H1 (cell line): Measurements from ENCODE around the gene SHTN1. TPM values are rescaled to one million over a fixed set of nuclear protein-coding genes. Genes with fewer than 3 reads are reported as not detected.
A peak's percentile ranks its signal among the peaks of the same experiment; 100 is the strongest.

Source experiments
- CTCF ChIA-PET: fragments of 300-600 bp; sonication (Branson Sonifier 250); formaldehyde crosslinking; loops from one replicate; lab custom pipeline; 2021; ENCODE audit not compliant: partially characterized antibody; lab: Charles Lee
- POLR2A ChIA-PET: fragments of 300-600 bp; sonication (Branson Sonifier 250); formaldehyde crosslinking; loops from one replicate; lab custom pipeline; 2021; ENCODE audit warnings: inconsistent platforms; ENCODE audit not compliant: partially characterized antibody; lab: Charles Lee
- DNase-seq, 2 experiments: peaks; one replicate each; pipeline versions ENCODE4 v3.0.0 to v3.0.0-alpha.2; 2010 to 2022; ENCODE audit warnings: low spot score in 2 of 2, low read depth in 1 of 2, mixed read lengths in 1 of 2
- FAIRE-seq: peaks from 2 replicates; lab custom pipeline; 2011; peaks lifted over from hg19 to GRCh38; lab: Jason Lieb, UNC
- H2AFZ ChIP-seq: 2 replicates; pipeline ENCODE4 v1.8.1; 2012; ENCODE audit warnings: low read length, inconsistent platforms
- H2AK5ac ChIP-seq: 2 replicates; pipeline ENCODE4 v1.6.1; 2013; ENCODE audit warnings: low read depth, low read length
- H2BK120ac ChIP-seq: replicated peaks from 2 replicates; pipeline ENCODE3; 2013; ENCODE audit warnings: low read depth, low read length, inconsistent platforms
- H2BK12ac ChIP-seq: 2 replicates; pipeline ENCODE4 v1.6.1; 2013; ENCODE audit warnings: low read depth, low read length
- H2BK15ac ChIP-seq: 2 replicates; pipeline ENCODE4 v1.6.1; 2013; ENCODE audit warnings: low read length
- H2BK20ac ChIP-seq: 2 replicates; pipeline ENCODE4 v1.6.1; 2013; ENCODE audit warnings: low read length
- H2BK5ac ChIP-seq: 2 replicates; pipeline ENCODE4 v1.6.1; 2013; ENCODE audit warnings: low read depth, low read length
- H3K14ac ChIP-seq: 2 replicates; pipeline ENCODE4 v1.6.1; 2013; ENCODE audit warnings: inconsistent platforms; ENCODE audit not compliant: insufficient read length
- H3K18ac ChIP-seq: 2 replicates; pipeline ENCODE4 v1.6.1; 2013; ENCODE audit warnings: low read length; ENCODE audit errors: extremely low read depth
- H3K23ac ChIP-seq: 2 replicates; pipeline ENCODE4 v1.6.1; 2013; ENCODE audit warnings: inconsistent platforms; ENCODE audit not compliant: insufficient read length
- H3K23me2 ChIP-seq: 2 replicates; pipeline ENCODE4 v1.6.1; 2013; ENCODE audit warnings: low read depth, low read length
- H3K27ac ChIP-seq: 2 replicates; pipeline ENCODE4 v1.6.1; 2011; ENCODE audit warnings: low read depth, low read length, inconsistent platforms
- H3K27me3 ChIP-seq, 4 experiments: replicated peaks in 1 of 4; 1 replicate in 1 of 4; 2 replicates in 3 of 4; pipeline versions ENCODE4 v1.6.1 to v1.8.1; 2011 to 2013; ENCODE audit warnings: low read length in 3 of 4, mild to moderate bottlenecking in 3 of 4, inconsistent platforms in 2 of 4, mixed read lengths in 2 of 4, moderate library complexity in 1 of 4; ENCODE audit not compliant: control insufficient read depth in 3 of 4, insufficient read depth in 3 of 4; ENCODE audit errors: extremely low read depth in 1 of 4
- H3K36me3 ChIP-seq, 4 experiments: 2 replicates each; pipeline versions ENCODE4 v1.6.1 to v1.8.1; 2011 to 2013; ENCODE audit warnings: mild to moderate bottlenecking in 4 of 4, low read length in 3 of 4, moderate library complexity in 2 of 4, control low read depth in 1 of 4, inconsistent platforms in 1 of 4; ENCODE audit not compliant: insufficient read depth in 4 of 4, control insufficient read depth in 2 of 4
- H3K4ac ChIP-seq: replicated peaks from 2 replicates; pipeline ENCODE3; 2013; ENCODE audit warnings: low read length, low read depth, mixed read lengths, inconsistent platforms; ENCODE audit not compliant: insufficient read length
- H3K4me1 ChIP-seq, 4 experiments: replicated peaks in 1 of 4; 1 replicate in 1 of 4; 2 replicates in 3 of 4; pipeline versions ENCODE4 v1.6.1 to v1.8.1; 2011 to 2013; ENCODE audit warnings: low read length in 3 of 4, inconsistent platforms in 2 of 4, mixed read lengths in 1 of 4; ENCODE audit not compliant: insufficient read depth in 4 of 4, control insufficient read depth in 3 of 4
- H3K4me2 ChIP-seq, 2 experiments: 2 replicates each; pipeline versions ENCODE4 v1.6.1 to v1.8.1; 2011 to 2013; ENCODE audit warnings: low read depth in 2 of 2, low read length in 2 of 2, control low read depth in 1 of 2, inconsistent platforms in 1 of 2, mild to moderate bottlenecking in 1 of 2; ENCODE audit not compliant: insufficient read depth in 1 of 2
- H3K4me3 ChIP-seq, 4 experiments: fragments of 200-600, 300-600 bp in 1 of 4; sonication (generic), shearing (Covaris generic), sonication (Bioruptor Twin) in 1 of 4; 2 replicates each; pipeline versions ENCODE4 v1.5.1 to v1.8.1; 2011 to 2016; ENCODE audit warnings: low read length in 4 of 4, low read depth in 3 of 4, control low read depth in 2 of 4, inconsistent platforms in 2 of 4, mild to moderate bottlenecking in 2 of 4, mixed read lengths in 1 of 4, moderate library complexity in 1 of 4; ENCODE audit not compliant: insufficient read depth in 2 of 4; ENCODE audit errors: extremely low read depth in 1 of 4
- H3K56ac ChIP-seq: replicated peaks from 2 replicates; pipeline ENCODE3; 2013; ENCODE audit warnings: low read depth, mild to moderate bottlenecking, mixed read lengths, low read length, inconsistent platforms; ENCODE audit not compliant: insufficient read length
- H3K79me1 ChIP-seq: 2 replicates; pipeline ENCODE4 v1.6.1; 2013; ENCODE audit warnings: low read depth, low read length, control low read depth
- H3K79me2 ChIP-seq, 2 experiments: 2 replicates each; pipeline versions ENCODE4 v1.6.1 to v1.8.1; 2012 to 2013; ENCODE audit warnings: low read length in 2 of 2, mild to moderate bottlenecking in 2 of 2, inconsistent platforms in 1 of 2; ENCODE audit not compliant: insufficient read depth in 2 of 2, control insufficient read depth in 1 of 2
- H3K9ac ChIP-seq, 4 experiments: replicated peaks in 1 of 4; 1 replicate in 1 of 4; 2 replicates in 3 of 4; pipeline versions ENCODE4 v1.6.1 to v1.8.1; 2011 to 2013; ENCODE audit warnings: low read depth in 3 of 4, low read length in 3 of 4, control low read depth in 2 of 4, mild to moderate bottlenecking in 2 of 4, moderate library complexity in 2 of 4, inconsistent platforms in 1 of 4; ENCODE audit errors: extremely low read depth in 1 of 4
- H3K9me3 ChIP-seq, 2 experiments: 2 replicates each; pipeline versions ENCODE4 v1.6.1 to v1.8.1; 2012 to 2013; ENCODE audit warnings: mild to moderate bottlenecking in 2 of 2, moderate library complexity in 2 of 2, control low read depth in 1 of 2, inconsistent platforms in 1 of 2, low read depth in 1 of 2, low read length in 1 of 2, mixed read lengths in 1 of 2; ENCODE audit not compliant: insufficient read depth in 2 of 2
- H4K20me1 ChIP-seq, 2 experiments: replicated peaks in 1 of 2; 2 replicates each; pipeline versions ENCODE3 to v1.8.1; 2011 to 2013; ENCODE audit warnings: inconsistent platforms in 2 of 2, low read length in 2 of 2, mild to moderate bottlenecking in 1 of 2; ENCODE audit not compliant: insufficient read depth in 2 of 2, control insufficient read depth in 1 of 2
- H4K5ac ChIP-seq: 2 replicates; pipeline ENCODE4 v1.6.1; 2013; ENCODE audit warnings: low read length, low read depth, mixed read lengths, inconsistent platforms; ENCODE audit not compliant: insufficient read length
- H4K8ac ChIP-seq: 2 replicates; pipeline ENCODE4 v1.8.0; 2013; ENCODE audit warnings: mild to moderate bottlenecking, moderate library complexity, low read length, inconsistent platforms; ENCODE audit not compliant: insufficient read depth; ENCODE audit errors: extremely low read depth
- H4K91ac ChIP-seq: replicated peaks from 2 replicates; pipeline ENCODE3; 2013; ENCODE audit warnings: low read length, mixed read lengths, inconsistent platforms; ENCODE audit not compliant: insufficient read length
- TAF1 ChIP-seq: IDR thresholded peaks from 2 replicates; pipeline ENCODE4 v1.6.1; 2011; ENCODE audit warnings: mild to moderate bottlenecking, low read depth, low read length
- WGBS, 2 experiments: shearing (Covaris generic) in 1 of 2; methylation state at CpG; one replicate each; pipeline versions ENCODE4 v1.1.6 to v1.1.7; 2013 to 2015; ENCODE audit warnings: low lambda C conversion rate in 2 of 2, mixed read lengths in 2 of 2, inconsistent platforms in 1 of 2, low coverage in 1 of 2, missing lambda C conversion rate in 1 of 2; ENCODE audit not compliant: insufficient replicate concordance in 2 of 2, insufficient coverage in 1 of 2, insufficient read length in 1 of 2; ENCODE audit errors: extremely low coverage in 1 of 2, missing lambda C conversion rate in 1 of 2; 5-methylcytosine and 5-hydroxymethylcytosine counted together
- polyA plus RNA-seq, 7 experiments: library from polyadenylated mRNA; depleted of rRNA in 3 of 7; stranded (reverse) in 5 of 7; unstranded in 2 of 7; fragments of >200 nt in 5 of 7; fragments of 200-250 nt in 2 of 7; gene quantifications; 1 replicate in 5 of 7; 2 replicates in 1 of 7; 4 replicates in 1 of 7; pipeline versions ENCODE4 v1.2.1 to v1.2.3, GENCODE V29; 2011 to 2013; ENCODE audit warnings: missing spikeins in 2 of 7, mixed read lengths in 2 of 7
- total RNA-seq: library from RNA; stranded (reverse); fragmentation: NEBNext Ultra II Directional; extraction: Animal tissue kit (Norgen Biotek cat#: 25700); gene quantifications from 2 replicates; pipeline ENCODE4 v1.2.1, GENCODE V29; 2021
- TF ChIP-seq, protein P1 (sequence below): IDR thresholded peaks from 2 replicates; pipeline ENCODE4 v1.6.1; 2012; ENCODE audit warnings: low read length, inconsistent platforms

Gene SHTN1
- total and polyA plus RNA-seq, 2 of the 8 experiments (the other 6 are each of a cell fraction or from before 2014, with no cell fraction given): 3.3 to 12.7 TPM

DNA sequence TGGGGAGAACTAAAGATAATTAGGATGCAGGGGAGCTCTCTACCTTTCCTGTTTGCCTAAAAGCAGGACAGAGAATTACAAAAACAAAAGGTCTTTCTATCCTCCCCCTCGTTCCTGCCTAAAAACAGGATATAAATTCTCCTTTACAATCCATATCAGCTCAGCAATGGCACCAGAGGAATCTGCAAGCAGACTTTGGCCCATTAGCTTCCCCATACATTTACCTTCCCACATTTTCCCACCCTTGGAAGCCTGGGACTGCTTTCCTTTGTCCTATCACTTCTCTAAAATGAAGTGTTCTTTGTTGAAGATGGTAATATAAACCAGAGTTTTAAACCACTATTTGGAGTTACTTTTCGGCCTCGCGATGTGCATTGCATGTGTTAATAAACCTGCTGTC is 15.5 kb downstream of the SHTN1 start:
- H3K4me1 ChIP-seq: peaks cover 4 to 10% (median 5%) of the 10 kb centered on the region in 4 experiments; a peak in 4 of 7 replicates
- TF ChIP-seq, protein P1, sequence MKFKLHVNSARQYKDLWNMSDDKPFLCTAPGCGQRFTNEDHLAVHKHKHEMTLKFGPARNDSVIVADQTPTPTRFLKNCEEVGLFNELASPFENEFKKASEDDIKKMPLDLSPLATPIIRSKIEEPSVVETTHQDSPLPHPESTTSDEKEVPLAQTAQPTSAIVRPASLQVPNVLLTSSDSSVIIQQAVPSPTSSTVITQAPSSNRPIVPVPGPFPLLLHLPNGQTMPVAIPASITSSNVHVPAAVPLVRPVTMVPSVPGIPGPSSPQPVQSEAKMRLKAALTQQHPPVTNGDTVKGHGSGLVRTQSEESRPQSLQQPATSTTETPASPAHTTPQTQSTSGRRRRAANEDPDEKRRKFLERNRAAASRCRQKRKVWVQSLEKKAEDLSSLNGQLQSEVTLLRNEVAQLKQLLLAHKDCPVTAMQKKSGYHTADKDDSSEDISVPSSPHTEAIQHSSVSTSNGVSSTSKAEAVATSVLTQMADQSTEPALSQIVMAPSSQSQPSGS: no peak
- no peak for TF ChIP-seq TAF1
- POLR2A ChIA-PET: interaction anchor here (0.7 to 0.8 kb wide), 2 partner anchors 15 to 16 kb away, joined by 3 read pairs; partner anchors contain the start of gene SHTN1
- no peak overlapping the region for H3K23ac ChIP-seq
- peak; percentile 39 for FAIRE-seq
- H3K4me3 ChIP-seq: no peak overlapping the region
- H3K4ac ChIP-seq: no peak overlapping the region
- H3K23me2 ChIP-seq: no peaks in the 10 kb centered on the region
- H4K8ac ChIP-seq: no peak overlapping the region
- H2AK5ac ChIP-seq: no peak overlapping the region
- H2AFZ ChIP-seq: peak overlapping the region; percentile 36; the same call in 1 of the 2 replicates
- H4K20me1 ChIP-seq: no peaks in the 10 kb centered on the region
- no peaks in the 10 kb centered on the region; the same call in 1 of the 2 replicates for H3K79me1 ChIP-seq
- no peaks in the 10 kb centered on the region for H3K36me3 ChIP-seq
- CTCF ChIA-PET: interaction anchor here (0.7 to 2.3 kb wide), 5 partner anchors 9 to 223 kb away, joined by 3 to 10 read pairs (median 4); partner anchors contain the start of gene SHTN1
- H3K27ac ChIP-seq: no peak overlapping the region
- H2BK5ac ChIP-seq: no peak overlapping the region; the same call in 1 of the 2 replicates
- H3K27me3 ChIP-seq: peaks cover 0 to 3% (median 0%) of the 10 kb centered on the region in 4 experiments; a peak in 1 of 7 replicates
- no peak overlapping the region for H4K91ac ChIP-seq
- peak overlapping the region; percentile 13 to 18; a peak in 1 of 4 replicates for H3K4me2 ChIP-seq
- WGBS, 2 experiments: 52% methylated on average over 4 of the region's 4 CpGs; no CpG with 5 or more reads in 1 of the 2 experiments
- peak overlapping the region; percentile 12; the same call in 1 of the 2 replicates for H2BK12ac ChIP-seq
- H4K5ac ChIP-seq: no peak overlapping the region
- peak overlapping the region; percentile 21; the same call in 1 of the 2 replicates for H2BK20ac ChIP-seq
- no peaks in the 10 kb centered on the region for H3K9me3 ChIP-seq
- peak overlapping the region; percentile 26 for H2BK120ac ChIP-seq
- no peak for DNase-seq
- no peaks in the 10 kb centered on the region for H3K79me2 ChIP-seq
- H2BK15ac ChIP-seq: no peak overlapping the region
- H3K14ac ChIP-seq: no peak overlapping the region
- H3K56ac ChIP-seq: no peak overlapping the region
- H3K9ac ChIP-seq: no peak overlapping the region
- H3K18ac ChIP-seq: 0 out of 2 replicates have a peak overlapping the region, but pooled peaks have one; percentile 15
